Rectal smooth muscle tissue (tissue), 1 donor: Measurements from ENCODE around the gene HMGB2.

Experiments
- H3K27ac ChIP-seq: one replicate; pipeline ENCODE4 v1.7.0; 2013; ENCODE audit warnings: low read depth, low read length, inconsistent platforms
- H3K27me3 ChIP-seq: one replicate; pipeline ENCODE4 v1.7.0; 2013; ENCODE audit warnings: low read length; ENCODE audit not compliant: control insufficient read depth, insufficient read depth
- H3K36me3 ChIP-seq: one replicate; pipeline ENCODE4 v1.7.0; 2013; ENCODE audit warnings: low read length; ENCODE audit not compliant: control insufficient read depth, insufficient read depth
- H3K4me1 ChIP-seq: one replicate; pipeline ENCODE4 v1.7.0; 2013; ENCODE audit warnings: low read length; ENCODE audit not compliant: control insufficient read depth, insufficient read depth
- H3K4me3 ChIP-seq: one replicate; pipeline ENCODE4 v1.7.0; 2013; ENCODE audit warnings: low read length
- H3K9ac ChIP-seq: one replicate; pipeline ENCODE4 v1.7.0; 2013; ENCODE audit warnings: low read length

Gene HMGB2

GRCh38 chr4:173301518-173302201 is 32.5 kb downstream of the HMGB2 start:
- H3K9ac ChIP-seq = no peak overlapping the region
- no peak overlapping the region for H3K4me3 ChIP-seq
- peaks cover 8% of the 10 kb centered on the region for H3K4me1 ChIP-seq
- no peaks in the 10 kb centered on the region for H3K27me3 ChIP-seq
- no peak overlapping the region for H3K27ac ChIP-seq
- no peaks in the 10 kb centered on the region for H3K36me3 ChIP-seq

GRCh38 chr4:173294444-173294843 is 39.7 kb downstream of the HMGB2 start:
- no peaks in the 10 kb centered on the region for H3K4me1 ChIP-seq
- no peak overlapping the region for H3K27ac ChIP-seq
- H3K4me3 ChIP-seq = no peak overlapping the region
- H3K36me3 ChIP-seq = peaks cover 3% of the 10 kb centered on the region
- no peaks in the 10 kb centered on the region for H3K27me3 ChIP-seq
- no peak overlapping the region for H3K9ac ChIP-seq

DNA sequence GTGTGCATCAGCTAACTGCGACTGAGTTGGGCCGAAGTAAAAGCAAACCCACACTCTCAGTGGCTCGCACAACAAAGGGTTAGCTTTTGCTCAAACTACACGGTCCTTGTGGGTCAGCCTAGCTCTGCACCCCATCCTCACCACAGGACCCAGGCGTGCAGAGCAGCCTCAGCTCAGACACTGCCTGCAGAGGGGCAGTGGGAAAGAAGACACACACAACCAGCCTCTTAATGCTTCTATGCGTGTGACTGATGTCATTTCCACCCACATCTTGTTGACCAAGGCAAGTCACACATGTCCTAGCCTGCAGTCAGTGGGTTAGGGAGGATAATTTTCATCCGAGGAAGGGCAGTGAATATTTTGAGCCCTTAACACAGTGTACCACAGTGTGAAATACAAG is 40.5 kb downstream of the HMGB2 start:
- Histone ChIP-seq H3K27me3 (no peaks in the 10 kb centered on the region), H3K27ac (no peak overlapping the region), H3K9ac (no peak overlapping the region), H3K4me1 (no peaks in the 10 kb centered on the region), H3K4me3 (no peak overlapping the region), H3K36me3 (peaks cover 3% of the 10 kb centered on the region)

- H3K27ac ChIP-seq = no peak overlapping the region
- no peak overlapping the region for H3K4me3 ChIP-seq
- no peak overlapping the region for H3K9ac ChIP-seq
- no peaks in the 10 kb centered on the region for H3K4me1 ChIP-seq
- no peaks in the 10 kb centered on the region for H3K27me3 ChIP-seq
- peaks cover 3% of the 10 kb centered on the region for H3K36me3 ChIP-seq
Measured at GRCh38 chr4:173291899-173292298, 42.3 kb downstream of the HMGB2 start.

GRCh38 chr4:173289353-173289727 is 44.8 kb downstream of the HMGB2 start:
- Histone ChIP-seq H3K27me3 (no peaks in the 10 kb centered on the region), H3K4me1 (no peaks in the 10 kb centered on the region), H3K27ac (no peak overlapping the region), H3K4me3 (no peak overlapping the region), H3K36me3 (no peaks in the 10 kb centered on the region), H3K9ac (no peak overlapping the region)

GRCh38 chr4:173288698-173289352 is 45.3 kb downstream of the HMGB2 start:
- no peaks in the 10 kb centered on the region for H3K36me3 ChIP-seq
- H3K27ac ChIP-seq = no peak overlapping the region
- peak overlapping the region; percentile 4 for H3K4me3 ChIP-seq
- no peaks in the 10 kb centered on the region for H3K27me3 ChIP-seq
- H3K4me1 ChIP-seq = no peaks in the 10 kb centered on the region
- H3K9ac ChIP-seq = no peak overlapping the region

DNA sequence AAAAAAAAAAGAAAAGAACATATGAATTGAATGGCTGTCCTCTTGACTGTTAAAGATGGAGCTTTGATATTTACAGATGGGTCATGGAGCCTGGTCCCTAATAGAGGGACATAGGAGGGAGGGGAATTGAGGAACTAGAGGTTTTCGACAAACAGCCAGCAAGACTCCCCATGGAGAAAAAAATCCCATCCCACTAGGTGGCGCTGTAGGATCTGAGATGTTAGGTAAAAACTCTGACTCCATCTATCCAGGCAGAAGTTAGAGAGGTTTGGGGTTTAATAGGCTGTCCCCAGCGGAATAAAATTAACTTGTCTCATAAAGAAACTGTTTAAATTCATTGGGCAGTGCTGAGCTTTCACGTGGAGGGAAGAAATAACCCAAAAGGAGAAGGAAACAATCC is 45.9 kb downstream of the HMGB2 start:
- no peak overlapping the region for H3K4me3 ChIP-seq
- H3K4me1 ChIP-seq = no peaks in the 10 kb centered on the region
- no peaks in the 10 kb centered on the region for H3K27me3 ChIP-seq
- no peak overlapping the region for H3K9ac ChIP-seq
- no peaks in the 10 kb centered on the region for H3K36me3 ChIP-seq
- no peak overlapping the region for H3K27ac ChIP-seq

DNA sequence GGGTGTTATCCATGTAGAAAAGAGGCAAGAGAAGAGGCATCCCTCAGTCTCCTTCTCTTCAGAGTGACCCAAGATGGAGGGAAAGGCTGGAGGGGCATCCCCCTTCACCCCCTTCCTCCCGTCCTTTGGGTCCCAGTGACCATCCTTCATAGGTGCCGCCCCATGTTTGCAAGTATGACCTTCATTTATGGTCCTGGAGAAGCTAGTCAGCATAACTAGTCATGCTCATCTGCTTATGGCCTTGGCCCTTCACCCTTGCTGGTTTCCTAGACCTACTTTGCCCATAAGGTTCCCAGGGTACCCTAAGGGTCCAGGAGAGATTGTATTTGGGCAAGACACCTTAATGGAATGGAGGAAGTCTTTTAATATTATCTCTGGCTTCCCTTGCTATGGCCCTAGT is 46.7 kb downstream of the HMGB2 start:
- no peaks in the 10 kb centered on the region for H3K27me3 ChIP-seq

DNA sequence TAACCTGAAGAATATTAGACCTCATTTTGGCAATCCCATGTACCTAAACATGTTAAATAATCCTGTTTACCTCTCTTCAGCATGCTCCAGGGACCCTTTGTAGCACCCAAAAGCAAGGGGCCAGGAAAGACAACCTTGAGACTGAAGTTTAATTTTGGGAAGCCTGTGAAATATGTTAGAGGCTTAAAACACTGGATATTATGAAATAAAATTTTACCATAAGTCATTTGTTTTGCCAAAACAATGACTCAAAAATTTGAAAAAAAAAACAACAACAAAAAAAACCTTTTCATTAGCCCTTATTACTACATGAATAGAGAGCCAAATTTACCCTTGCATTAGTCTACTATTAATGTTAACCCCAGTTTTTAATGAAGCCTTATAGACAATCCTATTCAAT is 49.7 kb downstream of the HMGB2 start:
- H3K4me1 ChIP-seq = no peaks in the 10 kb centered on the region
- H3K4me3 ChIP-seq = no peak overlapping the region
- H3K27ac ChIP-seq = no peak overlapping the region
- H3K9ac ChIP-seq = no peak overlapping the region
- no peaks in the 10 kb centered on the region for H3K27me3 ChIP-seq
- no peaks in the 10 kb centered on the region for H3K36me3 ChIP-seq

More for the DNA sequence above, 46.7 kb downstream of the HMGB2 start:
- Histone ChIP-seq H3K4me1 (no peaks in the 10 kb centered on the region), H3K9ac (no peak overlapping the region), H3K27ac (no peak overlapping the region), H3K36me3 (no peaks in the 10 kb centered on the region), H3K4me3 (no peak overlapping the region)

GRCh38 chr4:173282626-173283025 is 51.5 kb downstream of the HMGB2 start:
- no peak overlapping the region for H3K9ac ChIP-seq
- no peak overlapping the region for H3K27ac ChIP-seq
- no peaks in the 10 kb centered on the region for H3K27me3 ChIP-seq
- no peak overlapping the region for H3K4me3 ChIP-seq
- no peaks in the 10 kb centered on the region for H3K36me3 ChIP-seq
- no peaks in the 10 kb centered on the region for H3K4me1 ChIP-seq

GRCh38 chr4:173282256-173282562 is 51.9 kb downstream of the HMGB2 start:
- Histone ChIP-seq H3K4me3 (no peak overlapping the region), H3K4me1 (no peaks in the 10 kb centered on the region), H3K9ac (no peak overlapping the region), H3K27ac (no peak overlapping the region), H3K27me3 (no peaks in the 10 kb centered on the region), H3K36me3 (no peaks in the 10 kb centered on the region)

- no peak overlapping the region for H3K27ac ChIP-seq
- H3K4me1 ChIP-seq = no peaks in the 10 kb centered on the region
- H3K27me3 ChIP-seq = no peaks in the 10 kb centered on the region
- no peak overlapping the region for H3K4me3 ChIP-seq
- H3K9ac ChIP-seq = no peak overlapping the region
- no peaks in the 10 kb centered on the region for H3K36me3 ChIP-seq
Measured at GRCh38 chr4:173281406-173282255, 52.5 kb downstream of the HMGB2 start.
